ENCODE measurements around the gene DRC3.
"Not testable (repeated sequence)": the region's sequence is repeated elsewhere in the genome, so short reads cannot be mapped to it uniquely, and the experiment has no call there.

Gene DRC3

DNA sequence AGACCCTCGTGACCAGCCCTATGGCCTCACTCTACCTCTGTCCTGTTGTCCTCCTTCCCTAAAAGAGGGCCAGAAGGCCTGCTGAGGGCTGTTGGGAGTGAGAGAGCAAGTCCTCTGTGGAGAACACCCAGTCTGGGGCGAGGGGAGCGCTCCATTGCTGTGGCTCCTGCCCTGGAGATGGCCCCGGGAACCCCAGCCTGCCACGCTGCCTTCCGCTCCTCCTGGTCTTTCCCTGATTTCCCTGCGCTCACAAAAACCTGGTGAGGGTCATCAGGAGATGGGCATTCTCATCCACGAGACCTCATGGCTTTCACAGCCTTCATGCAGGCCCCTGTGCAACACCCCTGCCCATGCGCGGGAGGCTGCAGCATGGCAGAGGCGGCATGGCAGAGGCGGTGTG is 21.2 kb downstream of the DRC3 start:
- no peak for DNase-seq (ENCODE audit: low read depth)

DNA sequence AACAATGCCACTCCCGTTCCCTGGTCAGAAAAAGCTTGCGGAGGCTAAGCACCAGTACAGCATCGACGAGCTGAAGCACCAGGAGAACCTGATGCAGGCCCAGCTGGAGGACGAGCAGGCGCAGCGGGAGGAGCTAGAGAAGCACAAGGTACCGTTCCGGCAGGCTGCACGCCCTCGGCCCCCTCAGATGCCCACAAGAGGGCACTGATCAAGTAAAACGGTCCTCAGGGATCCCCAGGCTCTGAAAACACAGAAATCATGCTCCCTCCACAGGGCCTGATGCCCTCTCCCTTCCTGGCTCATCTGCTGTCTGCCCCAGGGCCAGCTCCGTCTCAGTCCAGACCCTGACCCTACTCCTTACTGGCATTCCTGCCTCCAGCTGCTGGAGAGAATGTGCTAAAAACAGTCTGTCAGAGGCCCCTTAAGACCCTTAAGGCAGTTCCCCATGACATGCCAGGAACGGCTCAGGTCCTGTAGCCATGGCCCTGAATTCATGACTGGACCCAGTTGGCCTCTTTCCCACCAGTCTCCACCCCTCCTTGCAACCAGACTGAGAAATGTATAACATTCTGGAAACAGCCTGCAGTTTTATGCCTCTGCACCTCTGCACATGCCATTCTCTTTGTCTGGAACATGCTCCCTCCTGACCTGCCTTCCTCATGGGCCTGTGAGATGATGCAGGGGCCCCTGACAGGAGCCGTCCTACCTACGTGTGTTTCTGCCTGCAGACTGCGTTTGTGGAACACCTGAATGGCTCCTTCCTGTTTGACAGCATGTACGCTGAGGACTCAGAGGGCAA is 21.8 kb downstream of the DRC3 start:
- no peak for DNase-seq (ENCODE audit: low read depth)

GRCh38 chr17:17995887-17996286 is 23.2 kb downstream of the DRC3 start:
- DNase-seq (ENCODE audit: low read depth) = not testable (repeated sequence)

GRCh38 chr17:17998934-17999333 is 26.3 kb downstream of the DRC3 start:
- no peak for DNase-seq (ENCODE audit: low read depth)

DNA sequence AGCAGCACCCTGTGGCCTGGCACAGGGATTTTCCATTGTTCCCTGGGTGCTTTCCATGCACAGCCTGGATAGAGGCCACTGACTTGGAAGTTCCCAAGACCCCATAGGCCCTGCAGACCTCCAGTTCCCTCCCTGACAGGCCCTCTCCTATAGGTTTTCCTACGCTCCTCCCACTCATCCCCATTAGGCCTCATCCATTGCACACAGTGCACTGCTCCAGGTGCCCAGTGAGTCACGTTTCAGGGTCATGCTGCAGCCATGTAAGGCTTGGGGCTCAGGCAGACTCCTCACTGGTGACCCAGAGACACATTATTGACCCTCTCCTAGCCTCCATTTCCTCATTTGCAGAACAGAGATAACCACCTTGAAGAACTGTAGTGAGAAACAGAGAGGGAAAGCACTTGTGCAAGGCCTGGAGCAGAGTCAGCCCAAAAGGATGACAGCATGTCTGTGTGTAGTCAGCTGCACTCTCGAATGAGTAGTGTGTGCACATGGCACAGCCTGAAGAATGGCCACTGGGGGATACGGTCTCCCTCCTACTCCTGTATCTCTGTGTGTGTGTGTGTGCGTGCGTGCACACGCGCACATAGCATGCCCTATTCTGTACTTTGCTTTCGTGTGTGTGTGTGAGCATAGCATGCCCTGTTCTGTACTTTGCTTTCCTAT is 26.8 kb downstream of the DRC3 start:
- DNase-seq (ENCODE audit: low read depth) = no peak

DNA sequence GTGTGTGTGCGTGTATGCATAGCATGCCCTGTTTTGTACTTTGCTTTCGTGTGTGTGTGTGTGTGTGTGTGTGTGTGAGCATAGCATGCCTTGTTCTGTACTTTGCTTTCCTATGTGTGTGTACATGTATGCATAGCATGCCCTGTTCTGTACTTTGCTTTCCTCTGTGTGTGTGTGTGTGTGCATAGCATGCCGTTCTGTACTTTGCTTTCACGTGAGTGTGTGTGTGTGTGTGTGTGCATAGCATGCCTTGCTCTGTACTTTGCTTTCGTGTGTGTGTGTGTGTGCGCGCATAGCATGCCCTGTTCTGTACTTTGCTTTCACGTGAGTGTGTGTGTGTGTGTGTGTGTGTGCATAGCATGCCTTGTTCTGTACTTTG is 27.4 kb downstream of the DRC3 start:
- no peak for DNase-seq (ENCODE audit: low read depth)

DNA sequence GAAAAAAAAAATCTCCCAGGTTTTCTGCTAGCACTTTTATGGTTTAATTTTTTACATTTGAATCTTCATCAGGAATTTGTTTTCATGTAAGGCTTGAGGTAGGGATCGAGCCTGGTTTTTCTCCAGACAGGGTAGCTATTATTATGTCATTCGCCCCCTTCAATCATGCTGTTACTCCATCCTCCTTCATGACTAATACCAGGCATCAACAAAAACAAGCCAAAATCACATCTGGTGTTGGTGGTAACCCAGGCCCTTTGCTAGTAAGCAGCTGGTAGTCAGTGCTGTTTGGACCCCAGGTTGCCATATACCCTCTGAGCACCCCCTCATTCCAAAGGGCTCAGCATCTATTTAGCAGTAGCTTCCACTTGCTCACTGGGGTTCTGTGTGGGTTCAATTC is 29.5 kb downstream of the DRC3 start:
- no peak for DNase-seq (ENCODE audit: low read depth)

DNA sequence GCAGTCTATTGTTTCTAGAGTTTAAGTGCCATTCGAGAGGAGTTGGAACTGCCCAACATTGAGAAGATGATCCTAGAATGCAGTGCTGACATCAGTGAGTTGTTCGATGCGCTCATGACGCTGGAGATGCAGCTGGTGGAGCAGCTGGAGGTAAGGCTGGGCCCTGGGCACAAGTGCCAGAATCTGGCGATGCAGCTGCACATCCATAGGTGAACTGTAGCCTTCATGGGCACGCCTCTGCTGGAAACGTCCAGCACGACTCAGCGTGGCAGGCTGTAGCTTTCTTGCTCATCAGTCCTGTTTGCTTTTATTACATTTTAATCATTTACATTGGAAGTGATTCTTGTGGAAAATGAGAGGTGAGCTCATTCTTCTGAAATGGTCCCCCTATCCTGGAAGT is 31.7 kb downstream of the DRC3 start:
- DNase-seq (ENCODE audit: low read depth) = no peak

- no peak for DNase-seq (ENCODE audit: low read depth)
These were observed 32.2 kb downstream of the DRC3 start for GRCh38 chr17:18004884-18005305.

DNA sequence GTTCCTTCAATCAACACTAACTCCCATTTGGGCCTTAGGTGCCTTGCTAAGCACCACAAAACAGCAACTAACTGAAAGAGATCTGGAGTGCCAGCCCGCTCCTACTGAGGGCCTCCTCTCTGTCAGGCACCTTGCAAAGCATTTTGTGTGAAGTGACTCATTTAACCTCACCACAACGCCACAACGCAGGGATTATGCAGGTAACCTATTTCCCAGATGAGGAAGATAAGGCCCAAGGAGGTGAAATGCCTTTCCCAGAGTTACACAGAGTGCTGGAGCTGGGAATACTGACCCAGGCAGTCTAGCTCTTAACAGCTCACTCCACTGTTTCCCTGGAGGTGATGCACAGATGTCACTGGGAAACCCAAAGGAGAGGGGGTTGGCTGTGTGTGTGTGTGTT is 32.8 kb downstream of the DRC3 start:
- no peak for DNase-seq (ENCODE audit: low read depth)

DNA sequence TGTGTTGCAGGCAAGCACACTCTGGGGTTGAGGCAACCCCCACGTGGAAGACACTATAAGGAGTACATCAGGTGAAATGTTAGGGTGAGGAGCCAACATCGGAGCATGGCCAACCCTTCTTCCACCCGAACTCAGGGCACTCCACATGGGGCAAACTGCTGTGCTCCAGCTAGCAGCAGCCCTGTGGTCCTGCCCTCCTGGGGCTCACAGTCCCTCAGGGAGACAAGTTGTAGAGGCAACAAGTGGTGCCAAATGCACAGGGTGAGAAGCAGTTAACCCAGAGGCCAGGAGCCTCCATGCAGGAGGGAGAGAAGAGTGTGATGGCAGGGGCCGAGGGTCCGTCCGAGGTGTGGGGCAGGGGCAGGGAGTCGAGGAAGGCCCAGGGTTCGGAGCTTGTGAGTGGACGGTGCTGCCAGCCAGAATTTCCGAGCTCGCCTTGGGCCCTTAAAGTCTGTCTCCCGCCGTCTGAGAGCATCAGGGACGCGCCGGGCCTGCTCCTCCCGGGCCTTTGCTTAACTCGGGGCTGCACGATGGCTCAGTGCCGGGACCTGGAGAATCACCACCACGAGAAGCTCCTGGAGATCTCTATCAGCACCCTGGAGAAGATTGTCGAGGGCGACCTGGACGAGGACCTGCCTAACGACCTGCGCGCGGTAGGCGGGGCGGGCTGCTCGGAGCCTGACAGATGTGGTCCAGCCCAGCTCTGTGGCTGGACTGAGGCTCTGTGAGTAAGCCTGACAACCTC is 34.0 kb downstream of the DRC3 start:
- no peak for DNase-seq (ENCODE audit: low read depth)

- peak; percentile 48 for DNase-seq (ENCODE audit: low read depth)
These were observed 36.0 kb downstream of the DRC3 start for GRCh38 chr17:18008496-18009268.

- no peak for DNase-seq (ENCODE audit: low read depth)
These were observed 37.2 kb downstream of the DRC3 start for GRCh38 chr17:18009609-18010420.

- DNase-seq (ENCODE audit: low read depth) = no peak
These were observed 38.6 kb downstream of the DRC3 start for GRCh38 chr17:18011286-18011685.

- no peak for DNase-seq (ENCODE audit: low read depth)
These were observed 41.3 kb downstream of the DRC3 start for GRCh38 chr17:18014006-18014405.

GRCh38 chr17:18015593-18015992 is 42.9 kb downstream of the DRC3 start:
- no peak for DNase-seq (ENCODE audit: low read depth)

GRCh38 chr17:18016426-18016825 is 43.8 kb downstream of the DRC3 start:
- DNase-seq (ENCODE audit: low read depth) = no peak

GRCh38 chr17:18017958-18018357 is 45.3 kb downstream of the DRC3 start:
- DNase-seq (ENCODE audit: low read depth) = peak; percentile 55

DNA sequence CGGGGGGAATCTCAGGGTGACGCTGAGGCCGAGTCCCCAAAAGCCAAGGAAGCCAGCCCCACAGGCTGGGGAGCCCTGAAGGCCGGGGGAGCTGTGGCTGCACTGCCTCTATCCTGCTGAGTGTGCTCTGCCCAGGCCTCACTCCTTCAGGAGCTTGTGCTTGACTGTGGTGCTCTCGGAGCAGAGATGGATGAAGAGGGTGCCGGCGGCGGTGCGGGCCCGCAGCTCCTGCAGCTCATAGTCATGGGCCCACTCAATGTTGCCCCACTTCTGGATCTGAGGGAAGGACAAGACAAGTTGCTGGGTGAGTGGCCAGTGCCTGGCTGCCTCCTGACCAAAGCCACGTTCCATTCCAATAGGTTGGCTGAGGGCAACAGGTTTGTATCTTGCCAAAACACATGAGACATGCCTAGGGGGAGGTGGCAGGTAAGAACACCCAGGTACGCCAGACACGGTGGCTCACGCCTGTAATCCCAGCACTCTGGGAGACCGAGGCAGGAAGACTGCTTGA is 45.8 kb downstream of the DRC3 start:
- no peak for DNase-seq (ENCODE audit: low read depth)

DNA sequence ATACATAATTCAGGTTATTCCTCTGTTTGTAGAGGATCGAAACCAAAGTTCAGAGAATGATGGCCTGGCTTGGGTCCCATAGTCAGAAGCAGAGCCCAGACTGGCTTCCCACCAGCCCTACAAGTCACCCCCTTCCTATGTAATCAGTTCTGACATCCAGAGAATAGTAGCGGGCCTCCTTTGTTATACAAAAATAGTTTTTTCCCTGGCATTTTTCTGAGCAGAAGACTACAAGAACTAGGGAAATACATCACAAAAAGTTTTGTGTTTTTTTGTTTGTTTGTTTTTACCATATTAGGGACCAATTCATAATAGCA is 47.1 kb downstream of the DRC3 start:
- no peak for DNase-seq (ENCODE audit: low read depth)

DNA sequence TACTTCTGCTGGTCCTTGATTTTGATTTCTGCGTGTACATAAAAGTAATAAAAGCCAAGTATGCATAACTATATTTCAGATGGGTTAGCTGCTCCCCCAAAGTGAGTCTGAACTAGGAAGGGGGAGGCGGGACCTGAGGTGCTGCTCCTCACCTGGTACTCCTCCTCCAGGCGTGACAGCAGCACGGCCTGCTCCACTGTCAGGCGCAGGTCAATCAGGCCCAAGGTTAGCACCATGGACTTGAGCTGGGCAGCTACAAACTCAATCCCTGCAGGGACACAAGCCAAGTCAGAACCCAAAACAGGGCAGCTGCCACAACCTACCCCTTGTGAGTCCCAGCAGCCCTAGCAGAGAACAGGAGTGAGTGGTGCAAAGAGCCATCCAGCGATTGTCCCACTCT is 48.3 kb downstream of the DRC3 start:
- no peak for DNase-seq (ENCODE audit: low read depth)

Measured in non-pigmented ciliary epithelial cell (primary cell).